IMR-90 (cell line): ENCODE measurements around the gene FAM228B. TPM values are rescaled to one million over a fixed set of nuclear protein-coding genes. Genes with fewer than 3 reads are reported as not detected.

Source experiments
- ATAC-seq: fragments of 200-7000 bp; cut with Tn5 transposase; 2 replicates; pipeline ENCODE4 v1.9.1; 2020; ENCODE audit warnings: low read depth, mild to moderate bottlenecking, moderate library complexity
- BruUV-seq: library from RNA; stranded (reverse); fragments of 400-500 nt; replicated peaks from 2 replicates; lab custom pipeline; 2021; lab: Mats Ljungman, UMichigan
- CTCF ChIA-PET: fragments of 300-600 bp; formaldehyde crosslinking; extraction: SDS; loops from one replicate; lab custom pipeline; 2021; ENCODE audit warnings: antibody characterized with exemption; lab: Yijun Ruan, JAX
- POLR2A ChIA-PET: fragments of 300-600 bp; sonication (Branson Sonifier 250); formaldehyde crosslinking; loops from one replicate; lab custom pipeline; 2022; ENCODE audit warnings: antibody characterized with exemption; ENCODE audit not compliant: unreplicated experiment; lab: Charles Lee
- DNase-seq: peaks from one replicate; pipeline ENCODE4 v3.0.0; 2013
- H2AFZ ChIP-seq: replicated peaks from 2 replicates; pipeline ENCODE3; 2013; ENCODE audit warnings: low read length, mild to moderate bottlenecking; ENCODE audit not compliant: poor library complexity
- H2AK5ac ChIP-seq: 2 replicates; pipeline ENCODE4 v1.6.1; 2013; ENCODE audit warnings: low read depth, low read length, inconsistent platforms
- H2AK9ac ChIP-seq: replicated peaks from 2 replicates; pipeline ENCODE3; 2013; ENCODE audit warnings: mild to moderate bottlenecking, low read depth, low read length, moderate library complexity; ENCODE audit not compliant: poor library complexity
- H2BK120ac ChIP-seq: 2 replicates; pipeline ENCODE4 v1.6.1; 2013; ENCODE audit warnings: low read depth, low read length, inconsistent platforms
- H2BK15ac ChIP-seq: 3 replicates; pipeline ENCODE4 v1.6.1; 2013; ENCODE audit warnings: low read depth, low read length, inconsistent platforms
- H2BK20ac ChIP-seq: 2 replicates; pipeline ENCODE4 v1.6.1; 2013; ENCODE audit warnings: low read depth, mild to moderate bottlenecking, inconsistent platforms, low read length, moderate library complexity
- H2BK5ac ChIP-seq: 2 replicates; pipeline ENCODE4 v1.6.1; 2013; ENCODE audit warnings: mild to moderate bottlenecking, low read depth, low read length, inconsistent platforms; ENCODE audit not compliant: poor library complexity, severe bottlenecking
- H3K14ac ChIP-seq: replicated peaks from 2 replicates; pipeline ENCODE4 v1.6.1; 2013; ENCODE audit warnings: low read depth, low read length, inconsistent platforms
- H3K18ac ChIP-seq: 2 replicates; pipeline ENCODE4 v1.6.1; 2013; ENCODE audit warnings: low read depth, low read length, control low read depth
- H3K23ac ChIP-seq: 2 replicates; pipeline ENCODE4 v1.6.1; 2013; ENCODE audit warnings: low read depth, low read length, inconsistent platforms
- H3K27ac ChIP-seq: 2 replicates; pipeline ENCODE4 v1.5.1; 2013; ENCODE audit warnings: mild to moderate bottlenecking, control low read depth, low read length; ENCODE audit not compliant: insufficient read depth
- H3K27me3 ChIP-seq: 2 replicates; pipeline ENCODE4 v1.6.1; 2013; ENCODE audit warnings: low read length; ENCODE audit not compliant: control insufficient read depth, insufficient read depth
- H3K36me3 ChIP-seq: 2 replicates; pipeline ENCODE4 v1.6.1; 2013; ENCODE audit warnings: low read length, mixed read lengths; ENCODE audit not compliant: control insufficient read depth, insufficient read depth
- H3K4ac ChIP-seq: 2 replicates; pipeline ENCODE4 v1.6.1; 2013; ENCODE audit warnings: low read depth, low read length, inconsistent platforms
- H3K4me1 ChIP-seq: 2 replicates; pipeline ENCODE4 v1.6.1; 2013; ENCODE audit warnings: low read length, mixed read lengths; ENCODE audit not compliant: control insufficient read depth, insufficient read depth
- H3K4me2 ChIP-seq: 2 replicates; pipeline ENCODE4 v1.6.1; 2013; ENCODE audit warnings: low read depth, mild to moderate bottlenecking, control low read depth, low read length, moderate library complexity
- H3K4me3 ChIP-seq: 2 replicates; pipeline ENCODE4 v1.5.1; 2013; ENCODE audit warnings: low read depth, mild to moderate bottlenecking, control low read depth, low read length, moderate library complexity; ENCODE audit not compliant: insufficient read depth
- H3K56ac ChIP-seq: 2 replicates; pipeline ENCODE4 v1.6.1; 2013; ENCODE audit warnings: low read length, inconsistent platforms; ENCODE audit not compliant: insufficient read depth; ENCODE audit errors: extremely low read depth
- H3K79me1 ChIP-seq, 2 experiments: 2 replicates each; pipeline ENCODE4 v1.6.1; 2013; ENCODE audit warnings: low read length in 2 of 2, inconsistent platforms in 1 of 2, low read depth in 1 of 2
- H3K9ac ChIP-seq: 2 replicates; pipeline ENCODE4 v1.6.1; 2013; ENCODE audit warnings: low read depth, low read length, control low read depth
- H3K9me1 ChIP-seq: 2 replicates; pipeline ENCODE4 v1.6.1; 2013; ENCODE audit warnings: low read length, inconsistent platforms; ENCODE audit not compliant: insufficient read depth
- H3K9me3 ChIP-seq: 2 replicates; pipeline ENCODE4 v1.6.1; 2013; ENCODE audit warnings: low read length; ENCODE audit not compliant: control insufficient read depth, insufficient read depth
- H4K20me1 ChIP-seq: 2 replicates; pipeline ENCODE4 v1.6.1; 2013; ENCODE audit warnings: low read length, inconsistent platforms; ENCODE audit not compliant: insufficient read depth
- H4K5ac ChIP-seq: 2 replicates; pipeline ENCODE4 v1.6.1; 2013; ENCODE audit warnings: mild to moderate bottlenecking, low read depth, low read length, control low read depth
- H4K8ac ChIP-seq, 2 experiments: 2 replicates each; pipeline ENCODE4 v1.6.1; 2013; ENCODE audit warnings: low read depth in 2 of 2, low read length in 2 of 2, control low read depth in 1 of 2, inconsistent platforms in 1 of 2
- H4K91ac ChIP-seq: 2 replicates; pipeline ENCODE4 v1.6.1; 2013; ENCODE audit warnings: low read depth, low read length, inconsistent platforms; ENCODE audit not compliant: insufficient read depth
- BHLHE40 ChIP-seq: fragments of 150-350 bp; IDR thresholded peaks from 2 replicates; pipeline ENCODE4 v1.6.1; 2016; ENCODE audit warnings: mild to moderate bottlenecking, low read depth, low read length
- CEBPB ChIP-seq: IDR thresholded peaks from 2 replicates; pipeline ENCODE4 v1.6.1; 2012; ENCODE audit warnings: low read depth, low read length, improper control_type of control experiment
- CHD1 ChIP-seq: IDR thresholded peaks from 2 replicates; pipeline ENCODE4 v1.6.1; 2012; ENCODE audit warnings: low read depth, low read length, improper control_type of control experiment
- FOS ChIP-seq: fragments of 150-350 bp; IDR thresholded peaks from 2 replicates; pipeline ENCODE4 v1.6.1; 2016; ENCODE audit warnings: low read depth, low read length
- MAFK ChIP-seq: IDR thresholded peaks from 2 replicates; pipeline ENCODE4 v1.6.1; 2012; ENCODE audit warnings: low read depth, low read length, improper control_type of control experiment
- MAZ ChIP-seq: IDR thresholded peaks from 2 replicates; pipeline ENCODE4 v1.6.1; 2012; ENCODE audit warnings: low read depth, mild to moderate bottlenecking, low read length, improper control_type of control experiment, moderate library complexity, borderline replicate concordance
- MXI1 ChIP-seq: IDR thresholded peaks from 2 replicates; pipeline ENCODE4 v1.6.1; 2012; ENCODE audit warnings: low read depth, mild to moderate bottlenecking, low read length, moderate library complexity, borderline replicate concordance
- NFE2L2 ChIP-seq: fragments of 150-350 bp; IDR thresholded peaks from 2 replicates; pipeline ENCODE4 v1.6.1; 2016; ENCODE audit warnings: low read depth, mild to moderate bottlenecking, low read length
- POLR2A ChIP-seq: IDR thresholded peaks from 2 replicates; pipeline ENCODE4 v1.6.1; 2012; ENCODE audit warnings: mild to moderate bottlenecking, low read depth, low read length
- RAD21 ChIP-seq: IDR thresholded peaks from 2 replicates; pipeline ENCODE4 v1.6.1; 2012; ENCODE audit warnings: low read length, improper control_type of control experiment
- RCOR1 ChIP-seq: IDR thresholded peaks from 2 replicates; pipeline ENCODE4 v1.6.1; 2012; ENCODE audit warnings: mild to moderate bottlenecking, low read length, improper control_type of control experiment; ENCODE audit not compliant: insufficient replicate concordance
- RFX5 ChIP-seq: IDR thresholded peaks from 2 replicates; pipeline ENCODE4 v1.8.0; 2012; ENCODE audit warnings: low read depth, mild to moderate bottlenecking, low read length, moderate library complexity
- SMC3 ChIP-seq: fragments of 150-350 bp; IDR thresholded peaks from 2 replicates; pipeline ENCODE4 v1.6.1; 2016; ENCODE audit warnings: low read depth, mild to moderate bottlenecking, antibody characterized with exemption, low read length, moderate library complexity
- WGBS, 2 experiments: methylation state at CpG; one replicate each; pipeline versions ENCODE4 v1.1.5 to v1.1.7; 2013; ENCODE audit warnings: missing lambda C conversion rate in 2 of 2; ENCODE audit not compliant: insufficient read length in 1 of 2; ENCODE audit errors: extremely low coverage in 2 of 2; 5-methylcytosine and 5-hydroxymethylcytosine counted together
- dilution Hi-C: fragments of 300-500 bp; cut with HindIII; formaldehyde crosslinking; loops from one replicate; pipeline ENCODE4 v1.14.3; 2018; ENCODE audit warnings: low sequenced_read_pairs; ENCODE audit not compliant: unreplicated experiment
- in situ Hi-C: fragments of 300-500 bp; cut with MboI; formaldehyde crosslinking; loops from 3 replicates; pipeline ENCODE4 v1.14.3; 2019; ENCODE audit warnings: low sequenced_read_pairs, inconsistent platforms, mixed read lengths
- intact Hi-C: fragments of 100-400 bp; cut with micrococcal nuclease; formaldehyde crosslinking; loops from 2 replicates; pipeline ENCODE4 v1.10.0; 2022
- polyA plus RNA-seq, 3 experiments: library from polyadenylated mRNA; depleted of rRNA; stranded (reverse); fragments of >200 nt; gene quantifications; 2 replicates each; pipeline ENCODE4 v1.2.3, GENCODE V29; 2012; ENCODE audit warnings: low replicate concordance in 1 of 3
- total RNA-seq: library from RNA; depleted of rRNA; stranded (reverse); fragments of >200 nt; gene quantifications from 2 replicates; pipeline ENCODE4 v1.2.3, GENCODE V29; 2012
- TF ChIP-seq, protein P1 (sequence below): fragments of 150-350 bp; IDR thresholded peaks from 2 replicates; pipeline ENCODE4 v1.6.1; 2016; ENCODE audit warnings: low read depth, mild to moderate bottlenecking, low read length, moderate library complexity, borderline replicate concordance
- TF ChIP-seq, protein P2 (sequence below): conservative IDR thresholded peaks from 2 replicates; pipeline ENCODE4 v1.5.1; 2012; ENCODE audit warnings: mild to moderate bottlenecking, low read depth, low read length, improper control_type of control experiment
- TF ChIP-seq, protein P3 (sequence below): fragments of 150-350 bp; IDR thresholded peaks from 2 replicates; pipeline ENCODE4 v1.6.1; 2017; ENCODE audit warnings: mild to moderate bottlenecking, antibody characterized with exemption, low read length, low read depth

The FAM228B gene
- total and polyA plus RNA-seq, 2 of the 4 experiments (the other 2 are of a cell fraction) = 2.0 to 2.9 TPM

DNA sequence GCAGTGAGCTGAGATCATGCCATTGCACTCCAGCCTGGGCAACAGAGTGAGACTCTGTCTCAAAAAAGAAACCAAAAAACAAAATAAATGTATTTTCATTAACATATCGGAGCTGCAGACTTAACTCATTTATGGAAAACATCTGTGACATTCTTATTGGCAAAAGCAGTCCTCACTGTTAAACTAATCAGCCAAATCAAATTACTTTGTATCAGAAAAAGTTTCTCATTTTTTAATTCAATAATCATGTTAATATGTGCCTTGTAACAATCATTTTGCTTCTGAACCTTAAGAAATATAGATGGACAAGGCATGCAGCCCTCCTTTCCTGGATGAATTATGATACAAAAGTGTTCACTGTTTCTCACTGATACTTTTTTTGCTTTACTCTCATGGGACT is 20.6 kb upstream of the FAM228B start:
- H3K27me3 ChIP-seq = no peaks in the 10 kb centered on the region
- no peak overlapping the region for H3K4ac ChIP-seq
- ChIA-PET POLR2A (no interaction called here), CTCF (no interaction called here)
- dilution Hi-C loops = no loop called here
- no peak overlapping the region for H3K9ac ChIP-seq
- no peaks in the 10 kb centered on the region for H3K4me1 ChIP-seq
- H2AFZ ChIP-seq = no peak overlapping the region
- no peak for ATAC-seq
- in situ Hi-C loops = no loop called here
- H3K14ac ChIP-seq = no peak overlapping the region
- H4K20me1 ChIP-seq = no peaks in the 10 kb centered on the region
- H2AK9ac ChIP-seq = no peak overlapping the region
- H2BK20ac ChIP-seq = no peak overlapping the region
- H4K8ac ChIP-seq = no peak overlapping the region
- WGBS, 2 experiments = no CpG with 5 or more reads among the region's 1 CpG
- H3K9me1 ChIP-seq = no peaks in the 10 kb centered on the region
- H4K91ac ChIP-seq = no peak overlapping the region
- no peak overlapping the region for H2BK15ac ChIP-seq
- no peak overlapping the region for H3K18ac ChIP-seq
- 0 out of 2 replicates have a peak, but pooled peaks cover 2% of the 10 kb centered on the region for H3K36me3 ChIP-seq
- H2BK5ac ChIP-seq = no peak overlapping the region
- no peak overlapping the region for H3K4me3 ChIP-seq
- intact Hi-C loops = no loop called here
- TF ChIP-seq RFX5 (no peak), RAD21 (no peak), CEBPB (no peak), NFE2L2 (no peak), FOS (no peak), MXI1 (no peak), BHLHE40 (no peak), RCOR1 (no peak), MAZ (no peak), POLR2A (no peak), CHD1 (no peak), SMC3 (no peak), MAFK (no peak)
- TF ChIP-seq, protein P1, sequence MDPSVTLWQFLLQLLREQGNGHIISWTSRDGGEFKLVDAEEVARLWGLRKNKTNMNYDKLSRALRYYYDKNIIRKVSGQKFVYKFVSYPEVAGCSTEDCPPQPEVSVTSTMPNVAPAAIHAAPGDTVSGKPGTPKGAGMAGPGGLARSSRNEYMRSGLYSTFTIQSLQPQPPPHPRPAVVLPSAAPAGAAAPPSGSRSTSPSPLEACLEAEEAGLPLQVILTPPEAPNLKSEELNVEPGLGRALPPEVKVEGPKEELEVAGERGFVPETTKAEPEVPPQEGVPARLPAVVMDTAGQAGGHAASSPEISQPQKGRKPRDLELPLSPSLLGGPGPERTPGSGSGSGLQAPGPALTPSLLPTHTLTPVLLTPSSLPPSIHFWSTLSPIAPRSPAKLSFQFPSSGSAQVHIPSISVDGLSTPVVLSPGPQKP = no peak
- TF ChIP-seq, protein P2, sequence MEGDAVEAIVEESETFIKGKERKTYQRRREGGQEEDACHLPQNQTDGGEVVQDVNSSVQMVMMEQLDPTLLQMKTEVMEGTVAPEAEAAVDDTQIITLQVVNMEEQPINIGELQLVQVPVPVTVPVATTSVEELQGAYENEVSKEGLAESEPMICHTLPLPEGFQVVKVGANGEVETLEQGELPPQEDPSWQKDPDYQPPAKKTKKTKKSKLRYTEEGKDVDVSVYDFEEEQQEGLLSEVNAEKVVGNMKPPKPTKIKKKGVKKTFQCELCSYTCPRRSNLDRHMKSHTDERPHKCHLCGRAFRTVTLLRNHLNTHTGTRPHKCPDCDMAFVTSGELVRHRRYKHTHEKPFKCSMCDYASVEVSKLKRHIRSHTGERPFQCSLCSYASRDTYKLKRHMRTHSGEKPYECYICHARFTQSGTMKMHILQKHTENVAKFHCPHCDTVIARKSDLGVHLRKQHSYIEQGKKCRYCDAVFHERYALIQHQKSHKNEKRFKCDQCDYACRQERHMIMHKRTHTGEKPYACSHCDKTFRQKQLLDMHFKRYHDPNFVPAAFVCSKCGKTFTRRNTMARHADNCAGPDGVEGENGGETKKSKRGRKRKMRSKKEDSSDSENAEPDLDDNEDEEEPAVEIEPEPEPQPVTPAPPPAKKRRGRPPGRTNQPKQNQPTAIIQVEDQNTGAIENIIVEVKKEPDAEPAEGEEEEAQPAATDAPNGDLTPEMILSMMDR = no peak
- TF ChIP-seq, protein P3, sequence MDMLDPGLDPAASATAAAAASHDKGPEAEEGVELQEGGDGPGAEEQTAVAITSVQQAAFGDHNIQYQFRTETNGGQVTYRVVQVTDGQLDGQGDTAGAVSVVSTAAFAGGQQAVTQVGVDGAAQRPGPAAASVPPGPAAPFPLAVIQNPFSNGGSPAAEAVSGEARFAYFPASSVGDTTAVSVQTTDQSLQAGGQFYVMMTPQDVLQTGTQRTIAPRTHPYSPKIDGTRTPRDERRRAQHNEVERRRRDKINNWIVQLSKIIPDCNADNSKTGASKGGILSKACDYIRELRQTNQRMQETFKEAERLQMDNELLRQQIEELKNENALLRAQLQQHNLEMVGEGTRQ = no peak
- no peak overlapping the region for H3K23ac ChIP-seq
- H2BK120ac ChIP-seq = no peak overlapping the region
- H4K5ac ChIP-seq = no peak overlapping the region
- BruUV-seq = no TSS peak
- no peak overlapping the region for H3K56ac ChIP-seq
- no peak overlapping the region for H3K27ac ChIP-seq
- no peaks in the 10 kb centered on the region for H3K79me1 ChIP-seq
- no peak overlapping the region for H3K4me2 ChIP-seq
- H3K9me3 ChIP-seq = no peaks in the 10 kb centered on the region; the same call in 1 of the 2 replicates
- H2AK5ac ChIP-seq = no peak overlapping the region
- no peak for DNase-seq
